Measurements from ENCODE around the gene ZBTB9. TPM values are rescaled to one million over a fixed set of nuclear protein-coding genes. Genes with fewer than 3 reads are reported as not detected.

ZBTB9 gene, protein sequence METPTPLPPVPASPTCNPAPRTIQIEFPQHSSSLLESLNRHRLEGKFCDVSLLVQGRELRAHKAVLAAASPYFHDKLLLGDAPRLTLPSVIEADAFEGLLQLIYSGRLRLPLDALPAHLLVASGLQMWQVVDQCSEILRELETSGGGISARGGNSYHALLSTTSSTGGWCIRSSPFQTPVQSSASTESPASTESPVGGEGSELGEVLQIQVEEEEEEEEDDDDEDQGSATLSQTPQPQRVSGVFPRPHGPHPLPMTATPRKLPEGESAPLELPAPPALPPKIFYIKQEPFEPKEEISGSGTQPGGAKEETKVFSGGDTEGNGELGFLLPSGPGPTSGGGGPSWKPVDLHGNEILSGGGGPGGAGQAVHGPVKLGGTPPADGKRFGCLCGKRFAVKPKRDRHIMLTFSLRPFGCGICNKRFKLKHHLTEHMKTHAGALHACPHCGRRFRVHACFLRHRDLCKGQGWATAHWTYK
- 14.6 and 16.9 TPM in 2 replicates for total RNA-seq (2021)
- percentile 65 among the genes with signal in this experiment for Bru-seq, nascent RNA
- percentile 31 among the genes with signal in this experiment for BruChase-seq, experiment 1, labeled RNA remaining after a 2-hour chase
- BruChase-seq, experiment 2, labeled RNA remaining after a 6-hour chase: percentile 58 among the genes with signal in this experiment
- long read RNA-seq, transcript ZBTB9-201 (2 exons, 2,716 nt): major isoform, 50 of 64 reads
- long read RNA-seq, partial matches to known transcripts: 0 of 64 reads
- long read RNA-seq, other reads (novel, unspliced or antisense): 14 of 64 reads

GRCh38 chr6:33454009-33454946 is at the start of gene ZBTB9:
ZBTB9 (plus strand) TSS chr6:33454576; CDS start chr6:33455101, 525 bp downstream.
- H3K27me3 ChIP-seq (replicated peaks; ENCODE audit: insufficient read depth, low read depth, low read length, poor library complexity): no peaks in the 10 kb centered on the region
- peaks cover 14% of the 10 kb centered on the region for H3K36me3 ChIP-seq (ENCODE audit: insufficient read depth, low read length, poor library complexity, severe bottlenecking)
- peak within 1 kb of the TSS; percentile 72 for H3K4me3 ChIP-seq (ENCODE audit: low read depth, low read length, poor library complexity, severe bottlenecking)
- TSS peak; percentile 94 for BruUV-seq (replicated peaks)
- peak; percentile 97 for DNase-seq (ENCODE audit: low spot score)
- H3K4me1 ChIP-seq (ENCODE audit: insufficient read depth, low read length, poor library complexity, severe bottlenecking): peaks cover 17% of the 10 kb centered on the region
- TF ChIP-seq EZH2 (IDR thresholded peaks at IDR 0.05; ENCODE audit: borderline replicate concordance, low read depth, low read length, poor library complexity, severe bottlenecking): no peak
- no peak for TF ChIP-seq CTCF (conservative IDR thresholded peaks at IDR 0.05; ENCODE audit: low read depth, low read length)
- ChIA-PET CTCF (interaction anchor here (1.1 to 1.2 kb wide), 2 partner anchors 22 to 23 kb away, joined by 3 read pairs; no protein-coding TSS in a partner anchor), POLR2A (ENCODE audit: low non-redundant PET) (interaction anchor here (0.5 kb wide), 1 partner anchor 14 kb away, joined by 5 read pairs; no protein-coding TSS in a partner anchor)
- H3K9me3 ChIP-seq (ENCODE audit: low read depth, low read length, poor library complexity, severe bottlenecking): no peaks in the 10 kb centered on the region
- intact Hi-C loops (cut with micrococcal nuclease; ENCODE audit: unreplicated experiment): no loop called here
- H3K27ac ChIP-seq (ENCODE audit: low read depth, low read length, poor library complexity, severe bottlenecking): peak within 1 kb of the TSS; percentile 77

GRCh38 chr6:33404884-33405283 is 49.5 kb upstream of the ZBTB9 start:
- Histone ChIP-seq H3K36me3 (ENCODE audit: insufficient read depth, low read length, poor library complexity, severe bottlenecking) (peaks cover 85% of the 10 kb centered on the region), H3K27me3 (replicated peaks; ENCODE audit: insufficient read depth, low read depth, low read length, poor library complexity) (no peaks in the 10 kb centered on the region), H3K4me1 (ENCODE audit: insufficient read depth, low read length, poor library complexity, severe bottlenecking) (peaks cover 9% of the 10 kb centered on the region), H3K27ac (ENCODE audit: low read depth, low read length, poor library complexity, severe bottlenecking) (no peak overlapping the region), H3K4me3 (ENCODE audit: low read depth, low read length, poor library complexity, severe bottlenecking) (no peak overlapping the region), H3K9me3 (ENCODE audit: low read depth, low read length, poor library complexity, severe bottlenecking) (no peaks in the 10 kb centered on the region)
- intact Hi-C loops (cut with micrococcal nuclease; ENCODE audit: unreplicated experiment): no loop called here
- POLR2A ChIA-PET (ENCODE audit: low non-redundant PET): no interaction called here
- TF ChIP-seq CTCF (conservative IDR thresholded peaks at IDR 0.05; ENCODE audit: low read depth, low read length): no peak
- TF ChIP-seq EZH2 (IDR thresholded peaks at IDR 0.05; ENCODE audit: borderline replicate concordance, low read depth, low read length, poor library complexity, severe bottlenecking): no peak
- CTCF ChIA-PET: no interaction called here
- BruUV-seq (replicated peaks): no TSS peak
- DNase-seq (ENCODE audit: low spot score): no peak

GRCh38 chr6:33405386-33405940 is 48.9 kb upstream of the ZBTB9 start:
- Histone ChIP-seq H3K9me3 (ENCODE audit: low read depth, low read length, poor library complexity, severe bottlenecking) (no peaks in the 10 kb centered on the region), H3K4me3 (ENCODE audit: low read depth, low read length, poor library complexity, severe bottlenecking) (no peak overlapping the region), H3K4me1 (ENCODE audit: insufficient read depth, low read length, poor library complexity, severe bottlenecking) (peaks cover 9% of the 10 kb centered on the region), H3K27me3 (replicated peaks; ENCODE audit: insufficient read depth, low read depth, low read length, poor library complexity) (no peaks in the 10 kb centered on the region), H3K36me3 (ENCODE audit: insufficient read depth, low read length, poor library complexity, severe bottlenecking) (peaks cover 79% of the 10 kb centered on the region), H3K27ac (ENCODE audit: low read depth, low read length, poor library complexity, severe bottlenecking) (no peak overlapping the region)
- CTCF ChIA-PET: no interaction called here
- no peak for TF ChIP-seq CTCF (conservative IDR thresholded peaks at IDR 0.05; ENCODE audit: low read depth, low read length)
- no peak for TF ChIP-seq EZH2 (IDR thresholded peaks at IDR 0.05; ENCODE audit: borderline replicate concordance, low read depth, low read length, poor library complexity, severe bottlenecking)
- BruUV-seq (replicated peaks): no TSS peak
- intact Hi-C loops (cut with micrococcal nuclease; ENCODE audit: unreplicated experiment): no loop called here
- POLR2A ChIA-PET (ENCODE audit: low non-redundant PET): no interaction called here
- no peak for DNase-seq (ENCODE audit: low spot score)
